ENCODE results near the gene COMMD2.

Gene COMMD2

GRCh38 chr3:149777414-149778214 is 25.3 kb upstream of the COMMD2 start:
- no peak overlapping the region for H3K4me3 ChIP-seq (replicated peaks in 1 of 2; ENCODE audit: low read depth in 2 of 2, low read length in 2 of 2)
- no peak for TF ChIP-seq CTCF (IDR thresholded peaks at IDR 0.05; ENCODE audit: low read depth, low read length)
- no peak for DNase-seq (ENCODE audit: low read depth in 2 of 2)

GRCh38 chr3:149776170-149776569 is 23.9 kb upstream of the COMMD2 start:
- no peak for DNase-seq (ENCODE audit: low read depth in 2 of 2)
- no peak overlapping the region for H3K4me3 ChIP-seq (replicated peaks in 1 of 2; ENCODE audit: low read depth in 2 of 2, low read length in 2 of 2)
- TF ChIP-seq CTCF (IDR thresholded peaks at IDR 0.05; ENCODE audit: low read depth, low read length) = no peak

- no peak for TF ChIP-seq CTCF (IDR thresholded peaks at IDR 0.05; ENCODE audit: low read depth, low read length)
Measured at GRCh38 chr3:149772861-149773260, 20.6 kb upstream of the COMMD2 start.

GRCh38 chr3:149771652-149772271 is 19.5 kb upstream of the COMMD2 start:
- no peak overlapping the region for H3K4me3 ChIP-seq (replicated peaks in 1 of 2; ENCODE audit: low read depth in 2 of 2, low read length in 2 of 2)
- TF ChIP-seq CTCF (IDR thresholded peaks at IDR 0.05; ENCODE audit: low read depth, low read length) = peak; percentile 90
- DNase-seq (ENCODE audit: low read depth in 2 of 2) = peak; percentile 47 to 59

More at GRCh38 chr3:149772861-149773260, 20.6 kb upstream of the COMMD2 start:
- H3K4me3 ChIP-seq (replicated peaks in 1 of 2; ENCODE audit: low read depth in 2 of 2, low read length in 2 of 2) = no peak overlapping the region
- no peak for DNase-seq (ENCODE audit: low read depth in 2 of 2)

- no peak for DNase-seq (ENCODE audit: low read depth in 2 of 2)
- peak; percentile 3 for TF ChIP-seq CTCF (IDR thresholded peaks at IDR 0.05; ENCODE audit: low read depth, low read length)
- no peak overlapping the region for H3K4me3 ChIP-seq (replicated peaks in 1 of 2; ENCODE audit: low read depth in 2 of 2, low read length in 2 of 2)
Measured at GRCh38 chr3:149770246-149770645, 18.0 kb upstream of the COMMD2 start.

- H3K4me3 ChIP-seq (replicated peaks in 1 of 2; ENCODE audit: low read depth in 2 of 2, low read length in 2 of 2) = no peak overlapping the region
- no peak for DNase-seq (ENCODE audit: low read depth in 2 of 2)
- no peak for TF ChIP-seq CTCF (IDR thresholded peaks at IDR 0.05; ENCODE audit: low read depth, low read length)
Measured at GRCh38 chr3:149768704-149769103, 16.4 kb upstream of the COMMD2 start.

Data from cardiac fibroblast (primary cell).